GM21423 (cell line): Measurements from ENCODE around the gene INHBC.
"Not testable (repeated sequence)": the region's sequence is repeated elsewhere in the genome, so short reads cannot be mapped to it uniquely, and the experiment has no call there.

ENCODE experiments used
- ATAC-seq: cut with Tn5 transposase; IDR thresholded peaks from one replicate; pipeline ENCODE4 v1.9.1; 2021; ENCODE audit warnings: mild to moderate bottlenecking, moderate library complexity; ENCODE audit not compliant: unreplicated experiment

Gene INHBC

DNA sequence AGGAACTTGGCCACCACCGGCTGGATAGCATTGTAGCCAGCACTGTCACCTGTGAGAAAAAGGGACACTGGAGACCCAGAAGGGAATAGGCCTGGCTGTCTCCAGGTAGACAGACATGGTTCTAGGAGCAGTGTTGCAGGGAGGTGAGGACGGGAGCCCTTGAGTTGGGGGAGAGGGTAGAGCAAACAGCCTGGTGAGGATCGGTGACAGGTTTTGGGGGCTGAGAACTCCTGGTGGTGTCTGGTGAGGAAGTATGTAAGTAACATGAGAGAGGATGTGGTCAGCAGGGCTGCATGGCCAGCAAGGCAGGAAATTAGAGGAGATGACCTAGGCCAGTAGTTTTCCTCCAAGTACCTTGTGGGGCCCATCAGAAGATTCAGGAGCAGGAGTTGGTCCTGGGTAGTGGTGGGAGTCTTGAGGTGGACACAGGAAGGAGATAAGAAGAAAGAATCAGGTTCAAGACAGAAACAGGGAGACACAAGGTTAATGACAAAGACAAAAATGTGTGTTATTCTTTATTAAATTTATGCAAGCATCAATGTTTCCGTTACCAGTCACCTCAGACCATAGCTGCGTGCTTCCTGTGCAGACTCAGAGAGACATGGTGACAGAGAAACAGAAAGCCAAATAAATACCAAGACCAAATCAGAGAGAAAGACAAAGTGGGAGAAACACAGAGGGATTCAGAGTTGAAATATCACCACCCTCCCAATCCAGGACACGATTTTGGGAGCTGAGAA lies 45.0 kb downstream of the INHBC start, which contains the start of gene ARHGAP9:
Gene ARHGAP9, minus strand, starts transcription at position 491 of the 740 bp plus-strand sequence. Its CDS starts 460 bp downstream, at position 31.
- peak; percentile 54 for ATAC-seq

DNA sequence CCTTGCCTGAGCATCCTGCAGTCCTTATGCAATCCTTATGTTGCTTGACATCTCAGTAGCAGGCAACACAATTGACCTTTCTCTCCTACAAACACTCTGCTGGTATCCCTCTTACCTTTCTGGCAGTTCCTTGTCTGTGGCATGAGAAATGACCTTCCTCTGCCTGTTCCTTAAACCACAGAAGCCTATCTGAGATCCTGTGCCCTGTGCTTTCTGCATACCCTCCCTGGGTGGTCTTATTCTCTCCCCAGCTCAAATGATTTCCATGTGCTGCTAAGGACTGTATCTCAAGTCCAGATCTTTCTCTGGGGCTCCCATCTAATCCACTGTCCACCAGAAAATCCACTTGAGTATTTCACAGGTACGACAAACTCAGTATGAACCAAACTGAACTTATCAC lies 47.1 kb downstream of the INHBC start:
- ATAC-seq, result no peak

DNA sequence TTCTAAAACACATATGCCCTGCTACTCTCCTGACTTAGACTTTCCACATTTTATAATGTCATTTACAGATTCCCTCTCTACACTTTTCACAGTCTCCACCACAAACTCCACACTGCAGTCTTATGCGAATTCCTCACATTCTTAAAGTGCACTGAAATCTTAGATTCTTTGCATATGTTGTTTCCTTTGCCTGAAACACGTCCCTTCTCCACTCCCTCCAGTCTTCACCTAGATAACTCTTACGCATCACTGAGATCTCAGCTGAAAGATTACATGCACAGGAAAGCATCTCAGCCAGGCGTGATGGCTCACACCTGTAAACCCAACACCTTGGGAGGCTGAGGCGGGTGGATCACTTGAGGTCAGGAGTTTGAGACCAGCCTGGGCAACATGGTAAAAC lies 48.9 kb downstream of the INHBC start:
- no peak for ATAC-seq

DNA sequence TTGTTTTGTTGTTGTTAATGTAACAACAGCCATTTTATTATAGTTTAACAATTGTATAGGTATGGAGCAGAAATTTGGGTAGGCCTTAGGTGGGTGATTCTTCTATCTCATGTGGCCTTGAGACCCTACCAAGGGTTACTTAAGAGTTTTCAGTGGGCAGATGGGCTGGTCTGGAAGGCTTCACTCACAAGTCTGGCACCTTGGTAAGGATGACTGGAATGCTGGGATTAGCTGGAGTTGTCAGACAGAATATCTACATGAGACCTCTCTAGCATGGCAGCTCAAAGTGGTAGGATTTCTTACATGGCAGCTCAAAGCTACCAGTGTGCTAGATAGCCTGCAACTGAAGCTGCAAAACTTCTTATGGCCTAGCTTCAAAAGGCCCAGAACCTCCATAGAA lies 51.1 kb downstream of the INHBC start:
- no peak for ATAC-seq

GRCh38 chr12:57487055-57487596 lies 52.5 kb downstream of the INHBC start:
- no peak for ATAC-seq

GRCh38 chr12:57487597-57488401 lies 53.2 kb downstream of the INHBC start, which contains the start of gene MARS1:
MARS1 (plus strand) TSS chr12:57488068; CDS start chr12:57488091, 23 bp downstream.
- ATAC-seq, result peak; percentile 97

GRCh38 chr12:57488402-57489156 lies 54.0 kb downstream of the INHBC start:
- peak; percentile 3 for ATAC-seq

GRCh38 chr12:57489157-57489641 lies 54.6 kb downstream of the INHBC start:
- ATAC-seq, result no peak

DNA sequence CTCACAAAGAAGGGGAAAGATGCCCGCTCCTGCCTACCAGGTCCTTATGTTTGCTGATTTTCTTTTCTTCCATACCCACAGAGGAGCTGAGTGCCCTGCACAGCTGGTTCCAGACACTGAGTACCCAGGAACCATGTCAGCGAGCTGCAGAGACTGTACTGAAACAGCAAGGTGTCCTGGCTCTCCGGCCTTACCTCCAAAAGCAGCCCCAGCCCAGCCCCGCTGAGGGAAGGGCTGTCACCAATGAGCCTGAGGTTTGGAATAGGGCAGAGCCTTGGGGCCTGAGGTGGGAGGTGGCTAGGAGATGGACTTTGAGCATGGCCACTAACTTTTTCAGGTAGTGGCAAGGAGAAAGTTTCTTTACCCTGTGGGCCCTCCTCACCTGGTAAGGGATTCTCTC lies 55.5 kb downstream of the INHBC start:
- no peak for ATAC-seq

- ATAC-seq, result no peak
Measured at GRCh38 chr12:57491393-57492280, 57.1 kb downstream of the INHBC start.

DNA sequence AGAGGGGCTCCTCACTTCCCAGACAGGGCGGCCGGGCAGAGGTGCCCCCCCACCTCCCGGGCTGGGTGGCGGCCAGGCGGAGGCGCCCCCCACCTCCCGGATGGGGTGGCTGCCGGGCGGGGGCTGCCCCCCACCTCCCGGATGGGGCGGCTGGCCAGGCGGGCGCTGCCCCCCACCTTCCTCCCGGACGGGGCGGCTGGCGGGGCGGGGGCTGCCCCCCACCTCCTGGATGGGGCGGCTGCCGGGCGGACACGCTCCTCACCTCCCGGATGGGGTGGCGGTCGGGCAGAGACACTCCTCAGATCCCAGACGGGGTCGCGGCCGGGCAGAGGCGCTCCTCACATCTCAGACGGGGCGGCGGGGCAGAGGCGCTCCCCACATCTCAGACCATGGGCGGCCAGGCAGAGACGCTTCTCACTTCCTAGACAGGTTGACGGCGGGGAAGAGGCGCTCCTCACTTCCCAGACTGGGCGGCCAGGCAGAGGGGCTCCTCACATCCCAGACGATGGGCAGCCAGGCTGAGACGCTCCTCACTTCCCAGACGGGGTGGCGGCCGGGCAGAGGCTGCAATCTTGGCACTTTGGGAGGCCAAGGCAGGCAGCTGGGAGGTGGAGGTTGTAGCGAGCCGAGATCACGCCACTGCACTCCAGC lies 60.6 kb downstream of the INHBC start:
- not testable (repeated sequence) for ATAC-seq

DNA sequence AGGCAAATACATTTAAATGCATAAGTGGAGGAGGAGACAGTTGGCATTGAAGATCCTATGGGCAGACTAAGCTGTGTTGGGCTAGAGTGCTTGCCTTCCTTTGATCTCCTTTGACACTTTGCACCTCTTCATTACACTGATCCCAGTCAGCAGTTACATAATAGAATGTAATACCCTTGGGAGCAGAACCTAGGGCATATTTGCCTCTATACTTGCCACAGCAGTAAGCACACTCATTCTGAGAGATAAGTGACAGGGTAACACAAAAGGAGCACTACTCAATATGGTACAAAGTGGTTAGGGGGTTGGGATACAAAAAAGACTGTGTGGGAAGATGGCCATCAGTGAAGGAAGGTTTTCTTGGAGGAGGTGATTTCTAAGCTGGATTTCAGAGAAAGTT lies 62.2 kb downstream of the INHBC start:
- no peak for ATAC-seq

DNA sequence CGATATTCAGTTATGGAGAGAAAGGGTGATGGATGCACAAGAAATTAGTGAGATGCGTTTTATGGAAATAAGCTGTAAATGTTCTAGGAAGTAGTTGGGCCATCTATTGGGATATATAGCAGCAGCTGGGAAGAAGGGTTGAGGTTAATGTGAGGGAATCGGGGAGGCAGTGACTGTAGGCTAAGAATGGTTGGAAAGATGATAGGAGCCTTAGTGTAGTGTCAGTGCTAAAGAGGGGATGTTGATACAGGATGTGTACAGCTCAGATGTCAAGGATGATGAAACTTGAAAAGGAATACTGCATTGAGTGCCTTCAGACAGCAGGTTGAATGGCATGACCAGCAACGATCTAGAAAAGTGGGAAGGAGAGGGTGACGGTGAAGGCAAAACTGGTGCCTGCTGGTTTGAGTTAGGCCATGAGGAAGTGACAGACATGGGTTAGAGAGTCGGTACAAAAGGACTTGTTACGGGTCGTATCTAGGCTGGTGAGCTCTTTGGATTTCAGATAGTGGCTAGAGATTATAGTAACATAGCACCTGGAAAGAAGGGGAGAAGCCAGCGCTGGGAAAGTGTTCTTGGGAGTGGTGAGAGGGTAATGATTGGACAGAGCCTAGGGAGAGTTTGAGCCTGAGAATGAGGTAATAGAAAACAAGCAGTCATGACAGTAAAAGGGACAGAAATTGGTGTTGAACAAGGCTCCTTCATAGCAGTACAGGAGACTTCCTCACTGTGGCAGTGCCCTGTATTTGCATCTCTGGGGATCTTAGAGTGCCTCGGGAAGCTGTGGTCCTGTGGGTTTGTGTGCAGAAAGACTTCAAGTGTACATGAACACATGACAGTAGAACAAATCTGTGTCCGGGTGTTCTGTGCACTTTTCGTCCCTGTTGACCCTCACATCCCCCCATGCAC lies 62.9 kb downstream of the INHBC start:
- no peak for ATAC-seq

DNA sequence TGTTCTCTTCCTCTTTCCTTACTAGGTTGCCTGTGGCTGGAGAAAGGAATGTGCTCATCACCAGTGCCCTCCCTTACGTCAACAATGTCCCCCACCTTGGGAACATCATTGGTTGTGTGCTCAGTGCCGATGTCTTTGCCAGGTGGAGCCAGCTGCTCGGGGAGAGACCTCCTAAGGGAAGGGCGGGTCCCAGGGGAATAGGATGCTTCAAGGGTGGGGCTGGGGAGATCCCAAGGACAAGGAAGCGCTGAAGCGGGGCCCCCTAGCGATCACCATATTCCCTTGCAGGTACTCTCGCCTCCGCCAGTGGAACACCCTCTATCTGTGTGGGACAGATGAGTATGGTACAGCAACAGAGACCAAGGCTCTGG lies 63.5 kb downstream of the INHBC start:
- no peak for ATAC-seq

DNA sequence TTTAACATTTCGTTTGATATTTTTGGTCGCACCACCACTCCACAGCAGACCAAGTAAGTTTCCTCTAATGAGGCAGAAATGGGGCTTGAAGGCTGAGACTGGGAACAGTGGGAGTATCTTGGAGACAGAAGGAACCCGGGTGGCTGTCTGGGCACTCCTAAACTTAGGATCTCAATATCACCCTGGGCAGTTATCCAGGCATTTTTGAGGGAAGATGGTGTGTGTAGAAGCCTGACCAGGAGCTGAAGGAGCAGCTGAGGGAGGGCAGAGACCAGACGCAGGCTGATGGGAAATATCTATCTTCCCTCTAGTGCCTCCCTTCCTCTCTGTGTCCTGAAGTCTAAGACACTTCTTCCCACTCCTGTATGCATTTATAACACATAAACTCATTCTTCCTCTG lies 64.0 kb downstream of the INHBC start:
- ATAC-seq, result no peak

DNA sequence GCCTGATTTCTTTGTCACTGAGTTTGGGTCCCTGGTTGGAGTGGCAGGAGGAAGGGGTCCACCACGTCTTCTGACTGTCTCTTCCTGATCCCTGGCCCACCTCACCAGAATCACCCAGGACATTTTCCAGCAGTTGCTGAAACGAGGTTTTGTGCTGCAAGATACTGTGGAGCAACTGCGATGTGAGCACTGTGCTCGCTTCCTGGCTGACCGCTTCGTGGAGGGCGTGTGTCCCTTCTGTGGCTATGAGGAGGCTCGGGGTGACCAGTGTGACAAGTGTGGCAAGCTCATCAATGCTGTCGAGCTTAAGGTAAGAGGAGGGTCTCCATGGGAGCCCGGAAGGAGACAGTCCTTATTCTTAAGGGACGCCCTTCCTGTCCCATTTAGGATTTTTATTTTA lies 65.6 kb downstream of the INHBC start:
- no peak for ATAC-seq
